Cardiac septum (tissue), 1 donor: ENCODE data around the gene TRPT1. TPM values are rescaled to one million over a fixed set of nuclear protein-coding genes. Genes with fewer than 3 reads are reported as not detected.
A peak's percentile ranks its signal among the peaks of the same experiment; 100 is the strongest.
"Not testable (repeated sequence)": the region's sequence is repeated elsewhere in the genome, so short reads cannot be mapped to it uniquely, and the experiment has no call there.

Experiments
- DNase-seq: peaks from one replicate; pipeline ENCODE4 v3.0.0-alpha.2; 2020; ENCODE audit warnings: low spot score
- intact Hi-C: fragments of 100-400 bp; cut with DNase I; formaldehyde crosslinking; loops from one replicate; pipeline ENCODE4 v1.14.0; 2022
- total RNA-seq: library from RNA; stranded (reverse); fragmentation: NEBNext Ultra II Directional; extraction: Animal tissue kit (Norgen Biotek cat#: 25700); gene quantifications from one replicate; pipeline ENCODE4 v1.2.1, GENCODE V29; 2021
- donor health status: DM: no; HTN: no; CAD: no.

Gene TRPT1
- total RNA-seq, 1 donor from 2014 or later, result 49.7 TPM

- intact Hi-C loops, result loop anchor here (1.0 kb wide), 1 partner anchor 21 kb away; no protein-coding TSS in a partner anchor
- DNase-seq, result no peak
These were observed 21.9 kb upstream of the TRPT1 start for GRCh38 chr11:64247729-64248531.

- peak; percentile 92 for DNase-seq
- intact Hi-C loops, result loop anchor here (1.0 kb wide), 1 partner anchor 22 kb away; no protein-coding TSS in a partner anchor
These were observed 21.1 kb upstream of the TRPT1 start, which contains the start of gene PPP1R14B for GRCh38 chr11:64246871-64247728. Gene PPP1R14B, minus strand, starts transcription at chr11:64246943. Its CDS starts 270 bp downstream, at chr11:64246673.

GRCh38 chr11:64246621-64246870 is 20.6 kb upstream of the TRPT1 start:
- intact Hi-C loops, result not testable (repeated sequence)

GRCh38 chr11:64245797-64246620 is 20.0 kb upstream of the TRPT1 start:
- intact Hi-C loops, result no loop called here
- DNase-seq, result no peak

More at GRCh38 chr11:64246621-64246870, 20.6 kb upstream of the TRPT1 start:
- not testable (repeated sequence) for DNase-seq

GRCh38 chr11:64245401-64245796 is 19.4 kb upstream of the TRPT1 start:
- DNase-seq, result no peak

GRCh38 chr11:64244966-64245365 is 19.0 kb upstream of the TRPT1 start:
- DNase-seq, result no peak
- intact Hi-C loops, result no loop called here

More at GRCh38 chr11:64245401-64245796, 19.4 kb upstream of the TRPT1 start:
- intact Hi-C loops, result no loop called here

- DNase-seq, result no peak
- intact Hi-C loops, result no loop called here
These were observed 18.1 kb upstream of the TRPT1 start for GRCh38 chr11:64244107-64244506.

GRCh38 chr11:64243236-64243854 is 17.4 kb upstream of the TRPT1 start:
- intact Hi-C loops, result no loop called here
- no peak for DNase-seq

- intact Hi-C loops, result no loop called here
- peak; percentile 100 for DNase-seq
These were observed 15.7 kb upstream of the TRPT1 start for GRCh38 chr11:64241491-64242374.

- intact Hi-C loops, result no loop called here
- no peak for DNase-seq
These were observed 15.2 kb upstream of the TRPT1 start for GRCh38 chr11:64241241-64241490.

GRCh38 chr11:64240435-64241240 is 14.7 kb upstream of the TRPT1 start, which contains the start of gene FKBP2:
Gene FKBP2, plus strand, starts transcription at chr11:64241095. Its CDS starts 1,293 bp downstream, at chr11:64242388.
- intact Hi-C loops, result no loop called here
- peak; percentile 99 for DNase-seq

- intact Hi-C loops, result no loop called here
- no peak for DNase-seq
These were observed 13.9 kb upstream of the TRPT1 start for GRCh38 chr11:64239662-64240434.

GRCh38 chr11:64238999-64239398 is 13.0 kb upstream of the TRPT1 start:
- DNase-seq, result no peak
- intact Hi-C loops, result no loop called here

GRCh38 chr11:64238076-64238475 is 12.1 kb upstream of the TRPT1 start:
- intact Hi-C loops, result no loop called here
- no peak for DNase-seq

- intact Hi-C loops, result no loop called here
These were observed 11.5 kb upstream of the TRPT1 start for GRCh38 chr11:64237484-64237951.

GRCh38 chr11:64235437-64236161 is 9.6 kb upstream of the TRPT1 start:
- no peak for DNase-seq

More at GRCh38 chr11:64237484-64237951, 11.5 kb upstream of the TRPT1 start:
- no peak for DNase-seq

More at GRCh38 chr11:64235437-64236161, 9.6 kb upstream of the TRPT1 start:
- intact Hi-C loops, result no loop called here
